Esophagus muscularis mucosa (tissue), 4 donors: Measurements from ENCODE around the gene AATK. TPM values are rescaled to one million over a fixed set of nuclear protein-coding genes. Genes with fewer than 3 reads are reported as not detected.

Source experiments
- DNase-seq: peaks from one replicate; pipeline ENCODE4 v3.0.0-alpha.2; 2017; ENCODE audit errors: extremely low spot score
- H3K27ac ChIP-seq, 4 donors: fragments of 200-600 bp; sonication (generic); replicated peaks in 1 of 4; 1 replicate in 3 of 4; 2 replicates in 1 of 4; pipeline ENCODE4 v1.5.1; 2016 to 2019; ENCODE audit warnings: mild to moderate bottlenecking in 1 of 4
- H3K27me3 ChIP-seq, 4 donors: fragments of 200-600 bp; sonication (generic); one replicate each; pipeline versions ENCODE4 v1.5.1 to v1.6.0; 2016 to 2019
- H3K36me3 ChIP-seq, 4 donors: fragments of 200-600 bp; sonication (generic); one replicate each; pipeline ENCODE4 v1.5.1; 2016 to 2019
- H3K4me1 ChIP-seq, 4 donors: fragments of 200-600 bp; sonication (generic); one replicate each; pipeline ENCODE4 v1.5.1; 2016 to 2019
- H3K4me3 ChIP-seq, 4 donors: fragments of 200-600 bp; sonication (generic); 1 replicate in 2 of 4; 2 replicates in 2 of 4; pipeline ENCODE4 v1.5.1; 2016 to 2019; ENCODE audit warnings: mild to moderate bottlenecking in 4 of 4, moderate library complexity in 1 of 4
- H3K9me3 ChIP-seq, 4 donors: fragments of 200-600 bp; sonication (generic); 1 replicate in 3 of 4; 2 replicates in 1 of 4; pipeline ENCODE4 v1.5.1; 2016 to 2019
- EP300 ChIP-seq: sonication (generic); formaldehyde crosslinking; IDR thresholded peaks from one replicate; pipeline ENCODE4 v1.6.1; 2017; ENCODE audit warnings: antibody characterized with exemption
- POLR2A ChIP-seq: fragments of 450-650 bp; IDR thresholded peaks from one replicate; pipeline ENCODE4 v1.6.1; 2017; ENCODE audit warnings: antibody characterized with exemption, moderate library complexity, mild to moderate bottlenecking, low read depth
- POLR2AphosphoS5 ChIP-seq, 2 donors: sonication (generic); formaldehyde crosslinking; IDR thresholded peaks; one replicate each; pipeline ENCODE4 v1.6.1; 2017; ENCODE audit warnings: antibody characterized with exemption in 2 of 2
- WGBS: methylation state at CpG from one replicate; pipeline ENCODE4 v1.1.5; 2018; 5-methylcytosine and 5-hydroxymethylcytosine counted together
- intact Hi-C: fragments of 100-400 bp; cut with DNase I; formaldehyde crosslinking; loops from one replicate; pipeline ENCODE4 v1.15.1; 2023
- total RNA-seq, 4 donors: library from RNA; depleted of rRNA; stranded (reverse); fragments of >200 nt; gene quantifications; one replicate each; pipeline versions ENCODE4 v1.1.0 to v1.2.1, GENCODE V29; 2016
- TF ChIP-seq, protein P1 (sequence below), 3 experiments: fragments of 200-600 bp in 2 of 3; fragments of 450-650 bp in 1 of 3; sonication (generic) in 2 of 3; IDR thresholded peaks; one replicate each; pipeline ENCODE4 v1.5.1; 2017 to 2019; ENCODE audit warnings: antibody characterized with exemption in 3 of 3, mild to moderate bottlenecking in 2 of 3, moderate library complexity in 1 of 3

The AATK gene
- total RNA-seq, 4 donors from 2014 or later, result 13.7 to 24.6 (median 16.0) TPM

DNA sequence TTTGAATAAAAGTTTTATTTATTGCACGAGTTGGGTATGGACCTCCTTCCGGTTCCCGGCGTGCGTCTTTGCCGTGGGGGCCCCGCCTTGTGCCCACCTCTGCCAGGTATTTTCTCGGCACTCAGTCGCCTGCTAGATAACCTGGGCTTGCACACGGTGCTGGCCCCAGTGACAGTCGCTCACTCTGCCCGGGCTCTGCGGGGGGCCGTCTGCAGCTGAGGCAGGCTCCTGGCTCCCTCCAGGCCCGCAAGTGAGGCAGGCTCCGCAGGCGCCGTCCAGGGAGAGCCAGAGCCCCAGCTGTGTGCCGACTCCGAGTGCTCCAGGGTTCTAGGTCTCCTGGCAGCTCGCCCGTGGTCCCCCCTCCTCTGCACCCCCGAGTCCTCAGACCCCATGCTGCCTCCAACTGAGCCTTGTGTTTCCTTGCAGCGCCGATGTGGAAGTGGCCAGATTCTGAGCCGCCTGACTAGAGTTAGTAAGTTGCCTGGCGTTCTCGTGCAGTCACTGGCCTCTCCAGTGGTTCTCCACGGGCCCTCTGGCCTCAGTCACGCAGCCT is 55.5 kb downstream of the AATK start:
- no peak for DNase-seq
- WGBS, result 72% methylated on average over 19 of the region's 30 CpGs
- peaks cover 24 to 92% (median 78%) of the 10 kb centered on the region in 4 donors for H3K36me3 ChIP-seq
- H3K4me3 ChIP-seq, result no peak overlapping the region
- H3K27ac ChIP-seq, result no peak overlapping the region
- intact Hi-C loops, result no loop called here
- H3K9me3 ChIP-seq, result no peaks in the 10 kb centered on the region
- TF ChIP-seq POLR2A, result no peak
- no peak for TF ChIP-seq EP300
- TF ChIP-seq, protein P1, sequence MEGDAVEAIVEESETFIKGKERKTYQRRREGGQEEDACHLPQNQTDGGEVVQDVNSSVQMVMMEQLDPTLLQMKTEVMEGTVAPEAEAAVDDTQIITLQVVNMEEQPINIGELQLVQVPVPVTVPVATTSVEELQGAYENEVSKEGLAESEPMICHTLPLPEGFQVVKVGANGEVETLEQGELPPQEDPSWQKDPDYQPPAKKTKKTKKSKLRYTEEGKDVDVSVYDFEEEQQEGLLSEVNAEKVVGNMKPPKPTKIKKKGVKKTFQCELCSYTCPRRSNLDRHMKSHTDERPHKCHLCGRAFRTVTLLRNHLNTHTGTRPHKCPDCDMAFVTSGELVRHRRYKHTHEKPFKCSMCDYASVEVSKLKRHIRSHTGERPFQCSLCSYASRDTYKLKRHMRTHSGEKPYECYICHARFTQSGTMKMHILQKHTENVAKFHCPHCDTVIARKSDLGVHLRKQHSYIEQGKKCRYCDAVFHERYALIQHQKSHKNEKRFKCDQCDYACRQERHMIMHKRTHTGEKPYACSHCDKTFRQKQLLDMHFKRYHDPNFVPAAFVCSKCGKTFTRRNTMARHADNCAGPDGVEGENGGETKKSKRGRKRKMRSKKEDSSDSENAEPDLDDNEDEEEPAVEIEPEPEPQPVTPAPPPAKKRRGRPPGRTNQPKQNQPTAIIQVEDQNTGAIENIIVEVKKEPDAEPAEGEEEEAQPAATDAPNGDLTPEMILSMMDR (IDR thresholded peaks at IDR 0.05), result no peak
- TF ChIP-seq POLR2AphosphoS5 (IDR thresholded peaks at IDR 0.05), result no peak
- H3K27me3 ChIP-seq, result no peaks in the 10 kb centered on the region
- no peaks in the 10 kb centered on the region for H3K4me1 ChIP-seq

DNA sequence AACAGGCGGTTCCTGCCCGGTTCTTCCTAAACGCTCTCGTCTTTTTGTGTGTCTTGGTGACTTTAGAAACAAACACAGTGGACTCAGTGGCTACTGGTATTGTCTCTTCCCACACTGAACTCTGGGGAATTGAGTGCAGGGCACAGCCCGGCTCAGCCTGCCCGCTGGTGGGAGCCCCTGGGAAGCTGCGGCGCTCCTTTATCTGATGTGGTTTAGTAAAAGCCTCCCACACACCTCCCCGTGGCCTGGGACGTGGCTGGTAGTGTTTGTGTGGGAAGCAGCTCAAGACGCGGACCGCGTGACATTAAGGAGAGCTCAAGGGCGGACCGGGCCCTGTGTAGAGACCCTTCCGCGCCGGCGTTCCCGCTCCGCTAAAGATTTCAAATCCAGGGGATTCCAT is 56.1 kb downstream of the AATK start:
- Histone ChIP-seq H3K4me3 (no peak overlapping the region), H3K9me3 (no peaks in the 10 kb centered on the region), H3K4me1 (no peaks in the 10 kb centered on the region), H3K27ac (no peak overlapping the region), H3K36me3 (peaks cover 25 to 92% (median 81%) of the 10 kb centered on the region in 4 donors), H3K27me3 (no peaks in the 10 kb centered on the region)
- DNase-seq, result no peak
- TF ChIP-seq POLR2A (no peak), POLR2AphosphoS5 (IDR thresholded peaks at IDR 0.05) (no peak), EP300 (no peak)
- TF ChIP-seq, protein P1 (IDR thresholded peaks at IDR 0.05), result no peak
- intact Hi-C loops, result no loop called here
- WGBS, result 94% methylated on average over 12 of the region's 22 CpGs

DNA sequence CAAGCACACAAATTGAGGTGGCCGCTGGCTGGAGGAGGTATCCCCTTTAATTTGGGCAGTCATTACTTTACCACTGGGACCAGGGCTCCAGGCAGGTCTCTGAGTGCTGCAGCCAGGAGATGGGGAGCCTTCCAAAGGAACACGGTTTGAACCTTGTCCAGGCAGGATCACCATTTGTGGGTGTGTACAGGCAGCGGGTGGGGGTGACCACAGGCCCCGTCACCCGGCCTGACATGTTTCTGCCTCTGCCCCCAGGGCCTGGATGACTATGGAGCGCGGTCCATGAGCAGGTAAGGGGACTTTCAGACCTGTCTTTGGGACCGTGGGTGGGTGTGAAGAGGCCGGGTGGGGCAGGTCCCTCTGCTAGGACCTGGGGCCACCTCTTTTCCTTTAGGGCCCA is 57.8 kb downstream of the AATK start:
- WGBS, result 86% methylated on average over 8 of the region's 9 CpGs
- Histone ChIP-seq H3K4me3 (no peak overlapping the region), H3K36me3 (peaks cover 37 to 98% (median 92%) of the 10 kb centered on the region in 4 donors), H3K9me3 (no peaks in the 10 kb centered on the region), H3K27me3 (no peaks in the 10 kb centered on the region), H3K27ac (no peak overlapping the region), H3K4me1 (no peaks in the 10 kb centered on the region)
- TF ChIP-seq EP300 (no peak), POLR2AphosphoS5 (IDR thresholded peaks at IDR 0.05) (no peak), POLR2A (no peak)
- TF ChIP-seq, protein P1 (IDR thresholded peaks at IDR 0.05), result no peak
- intact Hi-C loops, result no loop called here
- DNase-seq, result no peak

DNA sequence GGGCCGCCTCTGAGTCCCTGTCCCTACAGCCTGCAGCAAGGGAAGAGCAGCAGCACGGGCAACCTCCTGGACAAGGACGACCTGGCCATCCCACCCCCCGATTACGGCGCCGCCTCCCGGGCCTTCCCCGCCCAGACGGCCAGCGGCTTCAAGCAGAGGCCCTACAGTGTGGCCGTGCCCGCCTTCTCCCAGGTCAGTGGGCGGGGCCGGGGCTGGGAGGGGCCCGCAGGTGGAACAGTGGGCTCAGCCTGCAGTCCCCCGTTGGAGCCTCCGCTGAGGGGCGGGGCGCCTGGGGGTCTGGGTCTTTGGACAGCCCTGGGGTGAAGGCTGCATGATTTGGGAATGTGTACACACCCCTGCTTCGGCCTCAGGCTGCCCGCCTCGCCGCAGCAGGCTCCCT is 59.3 kb downstream of the AATK start:
- H3K27me3 ChIP-seq, result no peaks in the 10 kb centered on the region
- no peak for DNase-seq
- peaks cover 0 to 6% (median 4%) of the 10 kb centered on the region in 4 donors for H3K4me1 ChIP-seq
- H3K4me3 ChIP-seq, result no peak overlapping the region
- TF ChIP-seq EP300, result no peak
- TF ChIP-seq, protein P1 (IDR thresholded peaks at IDR 0.05), result no peak
- TF ChIP-seq POLR2AphosphoS5 (IDR thresholded peaks at IDR 0.05), result no peak
- TF ChIP-seq POLR2A, result no peak
- H3K9me3 ChIP-seq, result no peaks in the 10 kb centered on the region
- H3K27ac ChIP-seq, result no peak overlapping the region
- intact Hi-C loops, result no loop called here
- peaks cover 37 to 92% (median 86%) of the 10 kb centered on the region in 4 donors for H3K36me3 ChIP-seq
- 91% methylated on average over 13 of the region's 24 CpGs for WGBS

DNA sequence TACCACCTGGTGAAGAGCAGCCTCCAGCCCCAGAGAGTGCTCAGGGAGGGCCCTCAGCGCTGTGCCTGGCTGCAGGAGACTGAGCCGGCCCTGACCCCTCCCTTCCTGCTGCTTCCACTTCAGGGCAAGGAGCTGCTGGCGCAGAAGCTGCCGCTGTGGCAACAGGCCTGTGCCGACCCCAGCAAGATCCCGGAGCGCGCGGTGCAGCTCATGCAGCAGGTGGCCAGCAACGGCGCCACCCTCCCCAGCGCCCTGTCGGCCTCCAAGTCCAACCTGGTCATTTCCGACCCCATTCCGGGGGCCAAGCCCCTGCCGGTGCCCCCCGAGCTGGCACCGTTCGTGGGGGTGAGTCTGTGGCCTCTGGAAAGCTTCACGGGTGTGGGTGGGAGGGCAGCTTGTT is 62.6 kb downstream of the AATK start:
- no peak for TF ChIP-seq EP300
- no peak for TF ChIP-seq POLR2A
- TF ChIP-seq, protein P1 (IDR thresholded peaks at IDR 0.05), result no peak
- TF ChIP-seq POLR2AphosphoS5 (IDR thresholded peaks at IDR 0.05), result no peak
- Histone ChIP-seq H3K27ac (no peak overlapping the region), H3K27me3 (no peaks in the 10 kb centered on the region), H3K36me3 (peaks cover 21 to 85% (median 75%) of the 10 kb centered on the region in 4 donors), H3K4me3 (no peak overlapping the region), H3K9me3 (no peaks in the 10 kb centered on the region), H3K4me1 (peaks cover 3 to 23% (median 11%) of the 10 kb centered on the region in 4 donors)
- intact Hi-C loops, result no loop called here
- WGBS, result no CpG with 5 or more reads among the region's 20 CpGs
- DNase-seq, result no peak
